Fibroblast of lung (primary cell): Measurements from ENCODE around the gene CBLC. TPM values are rescaled to one million over a fixed set of nuclear protein-coding genes. Genes with fewer than 3 reads are reported as not detected.
A peak's percentile ranks its signal among the peaks of the same experiment; 100 is the strongest.

Experiments used
- DNase-seq, 2 donors: peaks; one replicate each; pipeline versions ENCODE4 v3.0.0 to v3.0.0-alpha.2; 2010; ENCODE audit warnings: low read depth in 2 of 2
- H2AFZ ChIP-seq: 2 replicates; pipeline ENCODE4 v1.5.1; 2012; ENCODE audit warnings: low read length, control low read depth, inconsistent platforms
- H3K27ac ChIP-seq: 2 replicates; pipeline ENCODE4 v1.5.1; 2011; ENCODE audit warnings: low read length, control low read depth; ENCODE audit not compliant: insufficient read depth
- H3K27me3 ChIP-seq: 2 replicates; pipeline ENCODE4 v1.5.1; 2011; ENCODE audit warnings: mild to moderate bottlenecking, low read length; ENCODE audit not compliant: control insufficient read depth, insufficient read depth
- H3K36me3 ChIP-seq: 2 replicates; pipeline ENCODE4 v1.5.1; 2011; ENCODE audit warnings: low read length; ENCODE audit not compliant: control insufficient read depth, insufficient read depth
- H3K4me1 ChIP-seq: 2 replicates; pipeline ENCODE4 v1.5.1; 2011; ENCODE audit warnings: low read length; ENCODE audit not compliant: control insufficient read depth, insufficient read depth; ENCODE audit errors: extremely low read depth
- H3K4me2 ChIP-seq: 2 replicates; pipeline ENCODE4 v1.5.1; 2011; ENCODE audit warnings: low read length, control low read depth; ENCODE audit not compliant: insufficient read depth; ENCODE audit errors: extremely low read depth
- H3K4me3 ChIP-seq, 4 experiments: fragments of 200-600 bp in 1 of 4; sonication (generic) in 1 of 4; replicated peaks in 1 of 4; 2 replicates each; pipeline ENCODE4 v1.5.1; 2011 to 2016; ENCODE audit warnings: low read length in 4 of 4, low read depth in 3 of 4, mild to moderate bottlenecking in 3 of 4, control low read depth in 2 of 4, inconsistent platforms in 1 of 4, mixed read lengths in 1 of 4; ENCODE audit not compliant: insufficient read depth in 1 of 4; ENCODE audit errors: control extremely low read depth in 1 of 4
- H3K79me2 ChIP-seq: 2 replicates; pipeline ENCODE4 v1.5.1; 2012; ENCODE audit warnings: mild to moderate bottlenecking, low read length, inconsistent platforms; ENCODE audit not compliant: control insufficient read depth, insufficient read depth
- H3K9ac ChIP-seq: 2 replicates; pipeline ENCODE4 v1.5.1; 2011; ENCODE audit warnings: mild to moderate bottlenecking, low read length, control low read depth; ENCODE audit not compliant: insufficient read depth
- H3K9me3 ChIP-seq: 2 replicates; pipeline ENCODE4 v1.5.1; 2012; ENCODE audit warnings: low read depth, low read length; ENCODE audit not compliant: control insufficient read depth, insufficient read depth
- H4K20me1 ChIP-seq: 2 replicates; pipeline ENCODE4 v1.5.1; 2011; ENCODE audit warnings: low read length; ENCODE audit not compliant: control insufficient read depth, insufficient read depth; ENCODE audit errors: extremely low read depth
- CTCF ChIP-seq, 2 donors: IDR thresholded peaks in 1 of 2; conservative IDR thresholded peaks in 1 of 2; 1 replicate in 1 of 2; 2 replicates in 1 of 2; pipeline ENCODE4 v1.5.1; 2011 to 2012; ENCODE audit warnings: low read length in 2 of 2, control low read depth in 1 of 2, inconsistent platforms in 1 of 2, low read depth in 1 of 2, mild to moderate bottlenecking in 1 of 2
- EZH2 ChIP-seq: IDR thresholded peaks from 2 replicates; pipeline ENCODE4 v1.5.1; 2012; ENCODE audit warnings: low read length, control low read depth, mild to moderate bottlenecking; ENCODE audit errors: missing control alignments
- polyA plus RNA-seq, 2 donors: library from polyadenylated mRNA; depleted of rRNA in 1 of 2; stranded (reverse) in 1 of 2; unstranded in 1 of 2; fragments of >200 nt; gene quantifications; 2 replicates each; pipeline ENCODE4 v1.2.1, GENCODE V29; 2011 to 2012; ENCODE audit warnings: missing spikeins in 1 of 2
- total RNA-seq: library from RNA; depleted of rRNA; stranded (reverse); fragments of >200 nt; gene quantifications from 2 replicates; pipeline ENCODE4 v1.2.1, GENCODE V29; 2014

CBLC gene
- total and polyA plus RNA-seq, 2 donors (not counting 1 experiment from before 2014, with no cell fraction given): 0.33 TPM; not detected in 1

DNA sequence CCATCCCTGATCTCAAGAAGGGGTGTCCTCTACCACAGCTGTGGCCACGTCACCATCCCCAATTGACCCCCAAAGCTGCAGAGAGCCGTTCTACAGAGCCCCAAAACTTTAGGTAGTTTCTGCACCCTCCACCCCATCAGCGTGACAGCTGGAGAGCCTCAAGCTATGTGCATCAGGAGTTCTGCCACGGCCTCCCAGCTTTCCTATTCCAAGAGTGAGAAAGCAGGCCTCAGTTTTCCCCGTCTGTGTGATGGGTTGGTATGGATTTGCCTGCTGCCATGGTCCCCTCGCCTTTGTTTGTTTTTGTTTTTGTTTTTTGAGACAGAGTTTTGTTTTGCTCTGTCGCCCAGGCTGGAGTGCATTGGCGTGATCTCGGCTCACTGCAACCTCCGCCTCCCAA, 27.7 kb upstream of the CBLC start:
- Histone ChIP-seq H3K36me3 (peaks cover 19% of the 10 kb centered on the region), H3K27ac (peak overlapping the region; percentile 79), H3K79me2 (peaks cover 45% of the 10 kb centered on the region), H4K20me1 (no peaks in the 10 kb centered on the region), H3K4me1 (peaks cover 42% of the 10 kb centered on the region), H3K9ac (peak overlapping the region; percentile 84), H3K9me3 (no peaks in the 10 kb centered on the region), H2AFZ (no peak overlapping the region), H3K4me3 (peak overlapping the region; percentile 55 to 91 (median 83)), H3K27me3 (no peaks in the 10 kb centered on the region), H3K4me2 (peak overlapping the region; percentile 98)
- no peak for TF ChIP-seq CTCF (conservative IDR thresholded peaks at IDR 0.05 in 1 of 2, IDR thresholded peaks at IDR 0.05 in 1 of 2; ENCODE audit: low read depth in 1 of 2, low read length in 2 of 2)
- TF ChIP-seq EZH2: no peak
- DNase-seq: no peak

- Histone ChIP-seq H3K9ac (no peak overlapping the region), H3K79me2 (peaks cover 61% of the 10 kb centered on the region), H3K4me2 (peak overlapping the region; percentile 94), H3K4me3 (peak overlapping the region in 3 of 4 experiments; percentile 1 to 91 (median 33)), H3K27me3 (no peaks in the 10 kb centered on the region), H2AFZ (no peak overlapping the region), H3K27ac (peak overlapping the region; percentile 100), H3K36me3 (peaks cover 26% of the 10 kb centered on the region), H4K20me1 (no peaks in the 10 kb centered on the region), H3K9me3 (no peaks in the 10 kb centered on the region), H3K4me1 (peaks cover 48% of the 10 kb centered on the region)
- no peak for DNase-seq
- TF ChIP-seq EZH2 (no peak), CTCF (conservative IDR thresholded peaks at IDR 0.05 in 1 of 2, IDR thresholded peaks at IDR 0.05 in 1 of 2; ENCODE audit: low read depth in 1 of 2, low read length in 2 of 2) (no peak)
Measured at GRCh38 chr19:44752123-44752815, 25.4 kb upstream of the CBLC start.

DNA sequence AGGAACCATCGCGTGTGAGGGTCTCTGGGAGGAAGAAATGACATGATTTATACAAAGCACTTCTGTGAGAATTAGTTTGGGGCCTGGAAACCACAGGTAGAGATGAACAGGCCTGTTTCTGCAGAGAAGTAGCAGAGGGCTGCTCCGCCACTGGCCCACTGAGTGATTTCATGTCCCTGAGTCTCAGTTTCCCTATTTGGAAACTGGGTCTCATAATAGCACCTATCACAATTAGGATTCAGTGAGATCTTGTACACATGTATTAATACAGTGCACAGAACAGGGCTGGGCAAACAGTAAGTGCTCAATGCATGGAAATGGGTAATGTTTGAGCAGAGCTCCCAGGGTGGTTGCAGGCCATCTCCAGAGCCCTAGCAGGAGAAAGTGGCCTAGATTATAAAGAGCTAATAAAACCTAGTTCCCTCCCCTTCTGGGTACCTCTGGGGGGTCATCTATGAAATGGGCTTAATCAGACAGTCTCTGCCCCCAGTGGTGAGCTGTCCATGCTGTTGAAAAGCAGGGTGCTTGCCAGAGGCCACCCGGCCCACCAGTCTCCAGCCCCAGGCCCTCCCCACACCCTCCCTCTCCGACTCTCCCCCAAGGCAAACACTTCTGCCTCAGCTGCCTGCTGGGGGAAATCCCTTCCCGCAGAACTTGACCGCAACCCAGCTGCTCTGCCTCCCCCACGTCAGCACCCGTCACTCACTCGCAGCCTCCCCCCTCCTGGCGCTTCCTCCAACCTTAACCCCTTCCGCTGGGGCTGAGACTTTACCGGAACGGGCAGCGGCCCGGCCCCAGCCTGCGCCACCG, 24.7 kb upstream of the CBLC start:
- peak; percentile 98 to 99 for DNase-seq
- no peaks in the 10 kb centered on the region for H4K20me1 ChIP-seq
- H3K27me3 ChIP-seq: no peaks in the 10 kb centered on the region
- peak overlapping the region in 3 of 4 experiments; percentile 1 to 91 (median 33) for H3K4me3 ChIP-seq
- H3K4me2 ChIP-seq: peak overlapping the region; percentile 93
- peaks cover 29% of the 10 kb centered on the region for H3K36me3 ChIP-seq
- no peak overlapping the region for H2AFZ ChIP-seq
- H3K9ac ChIP-seq: no peak overlapping the region
- peaks cover 64% of the 10 kb centered on the region for H3K79me2 ChIP-seq
- no peak for TF ChIP-seq EZH2
- TF ChIP-seq CTCF (conservative IDR thresholded peaks at IDR 0.05 in 1 of 2, IDR thresholded peaks at IDR 0.05 in 1 of 2; ENCODE audit: low read depth in 1 of 2, low read length in 2 of 2): peak in 1 of 2 donors; percentile 25
- H3K4me1 ChIP-seq: peaks cover 48% of the 10 kb centered on the region
- no peaks in the 10 kb centered on the region for H3K9me3 ChIP-seq
- H3K27ac ChIP-seq: peak overlapping the region; percentile 100
